ENCODE results near the gene FRMD1.
A peak's percentile ranks its signal among the peaks of the same experiment; 100 is the strongest.

Gene FRMD1

GRCh38 chr6:168095171-168095691, 16.2 kb upstream of the FRMD1 start:
- TF ChIP-seq GATA1 (IDR thresholded peaks at IDR 0.05; ENCODE audit: low read depth, low read length) (no peak), POLR2A (IDR thresholded peaks at IDR 0.05; ENCODE audit: low read length) (no peak)
- DNase-seq = no peak

GRCh38 chr6:168093634-168094033, 14.6 kb upstream of the FRMD1 start:
- no peak for DNase-seq
- no peak for TF ChIP-seq POLR2A (IDR thresholded peaks at IDR 0.05; ENCODE audit: low read length)
- TF ChIP-seq GATA1 (IDR thresholded peaks at IDR 0.05; ENCODE audit: low read depth, low read length) = no peak

GRCh38 chr6:168093071-168093505, 14.1 kb upstream of the FRMD1 start:
- TF ChIP-seq GATA1 (IDR thresholded peaks at IDR 0.05; ENCODE audit: low read depth, low read length) (no peak), POLR2A (IDR thresholded peaks at IDR 0.05; ENCODE audit: low read length) (no peak)
- DNase-seq = peak in 1 of 2 experiments; percentile 57

GRCh38 chr6:168092541-168092940, 13.5 kb upstream of the FRMD1 start:
- TF ChIP-seq GATA1 (IDR thresholded peaks at IDR 0.05; ENCODE audit: low read depth, low read length) (no peak), POLR2A (IDR thresholded peaks at IDR 0.05; ENCODE audit: low read length) (no peak)
- DNase-seq = no peak

GRCh38 chr6:168091381-168092264, 12.6 kb upstream of the FRMD1 start:
- no peak for DNase-seq
- no peak for TF ChIP-seq POLR2A (IDR thresholded peaks at IDR 0.05; ENCODE audit: low read length)

- no peak for TF ChIP-seq POLR2A (IDR thresholded peaks at IDR 0.05; ENCODE audit: low read length)
- no peak for TF ChIP-seq GATA1 (IDR thresholded peaks at IDR 0.05; ENCODE audit: low read depth, low read length)
Measured at GRCh38 chr6:168090706-168091105, 11.7 kb upstream of the FRMD1 start.

GRCh38 chr6:168090064-168090690, 11.2 kb upstream of the FRMD1 start:
- no peak for DNase-seq
- TF ChIP-seq POLR2A (IDR thresholded peaks at IDR 0.05; ENCODE audit: low read length) (no peak), GATA1 (IDR thresholded peaks at IDR 0.05; ENCODE audit: low read depth, low read length) (no peak)

More at GRCh38 chr6:168090706-168091105, 11.7 kb upstream of the FRMD1 start:
- no peak for DNase-seq

- TF ChIP-seq POLR2A (IDR thresholded peaks at IDR 0.05; ENCODE audit: low read length) (no peak), GATA1 (IDR thresholded peaks at IDR 0.05; ENCODE audit: low read depth, low read length) (no peak)
- no peak for DNase-seq
Measured at GRCh38 chr6:168089186-168090063, 10.4 kb upstream of the FRMD1 start.

GRCh38 chr6:168088161-168089053, 9.4 kb upstream of the FRMD1 start:
- no peak for DNase-seq
- no peak for TF ChIP-seq GATA1 (IDR thresholded peaks at IDR 0.05; ENCODE audit: low read depth, low read length)
- TF ChIP-seq POLR2A (IDR thresholded peaks at IDR 0.05; ENCODE audit: low read length) = no peak

- TF ChIP-seq POLR2A (IDR thresholded peaks at IDR 0.05; ENCODE audit: low read length) = no peak
- no peak for TF ChIP-seq GATA1 (IDR thresholded peaks at IDR 0.05; ENCODE audit: low read depth, low read length)
- DNase-seq = no peak
Measured at GRCh38 chr6:168087436-168088160, 8.6 kb upstream of the FRMD1 start.

GRCh38 chr6:168086616-168087015, 7.6 kb upstream of the FRMD1 start:
- no peak for DNase-seq

GRCh38 chr6:168086066-168086465, 7.1 kb upstream of the FRMD1 start:
- no peak for TF ChIP-seq GATA1 (IDR thresholded peaks at IDR 0.05; ENCODE audit: low read depth, low read length)
- no peak for TF ChIP-seq POLR2A (IDR thresholded peaks at IDR 0.05; ENCODE audit: low read length)
- DNase-seq = no peak

More at GRCh38 chr6:168086616-168087015, 7.6 kb upstream of the FRMD1 start:
- no peak for TF ChIP-seq GATA1 (IDR thresholded peaks at IDR 0.05; ENCODE audit: low read depth, low read length)
- no peak for TF ChIP-seq POLR2A (IDR thresholded peaks at IDR 0.05; ENCODE audit: low read length)
